Fibroblast of lung (primary cell): Measurements from ENCODE around the gene XYLT1. TPM values are rescaled to one million over a fixed set of nuclear protein-coding genes. Genes with fewer than 3 reads are reported as not detected.

Experiments used
- DNase-seq, 2 donors: peaks; one replicate each; pipeline versions ENCODE4 v3.0.0 to v3.0.0-alpha.2; 2010; ENCODE audit warnings: low read depth in 2 of 2
- H2AFZ ChIP-seq: 2 replicates; pipeline ENCODE4 v1.5.1; 2012; ENCODE audit warnings: low read length, control low read depth, inconsistent platforms
- H3K27ac ChIP-seq: 2 replicates; pipeline ENCODE4 v1.5.1; 2011; ENCODE audit warnings: low read length, control low read depth; ENCODE audit not compliant: insufficient read depth
- H3K27me3 ChIP-seq: 2 replicates; pipeline ENCODE4 v1.5.1; 2011; ENCODE audit warnings: mild to moderate bottlenecking, low read length; ENCODE audit not compliant: control insufficient read depth, insufficient read depth
- H3K36me3 ChIP-seq: 2 replicates; pipeline ENCODE4 v1.5.1; 2011; ENCODE audit warnings: low read length; ENCODE audit not compliant: control insufficient read depth, insufficient read depth
- H3K4me1 ChIP-seq: 2 replicates; pipeline ENCODE4 v1.5.1; 2011; ENCODE audit warnings: low read length; ENCODE audit not compliant: control insufficient read depth, insufficient read depth; ENCODE audit errors: extremely low read depth
- H3K4me2 ChIP-seq: 2 replicates; pipeline ENCODE4 v1.5.1; 2011; ENCODE audit warnings: low read length, control low read depth; ENCODE audit not compliant: insufficient read depth; ENCODE audit errors: extremely low read depth
- H3K4me3 ChIP-seq, 4 experiments: fragments of 200-600 bp in 1 of 4; sonication (generic) in 1 of 4; replicated peaks in 1 of 4; 2 replicates each; pipeline ENCODE4 v1.5.1; 2011 to 2016; ENCODE audit warnings: low read length in 4 of 4, low read depth in 3 of 4, mild to moderate bottlenecking in 3 of 4, control low read depth in 2 of 4, inconsistent platforms in 1 of 4, mixed read lengths in 1 of 4; ENCODE audit not compliant: insufficient read depth in 1 of 4; ENCODE audit errors: control extremely low read depth in 1 of 4
- H3K79me2 ChIP-seq: 2 replicates; pipeline ENCODE4 v1.5.1; 2012; ENCODE audit warnings: mild to moderate bottlenecking, low read length, inconsistent platforms; ENCODE audit not compliant: control insufficient read depth, insufficient read depth
- H3K9ac ChIP-seq: 2 replicates; pipeline ENCODE4 v1.5.1; 2011; ENCODE audit warnings: mild to moderate bottlenecking, low read length, control low read depth; ENCODE audit not compliant: insufficient read depth
- H3K9me3 ChIP-seq: 2 replicates; pipeline ENCODE4 v1.5.1; 2012; ENCODE audit warnings: low read depth, low read length; ENCODE audit not compliant: control insufficient read depth, insufficient read depth
- H4K20me1 ChIP-seq: 2 replicates; pipeline ENCODE4 v1.5.1; 2011; ENCODE audit warnings: low read length; ENCODE audit not compliant: control insufficient read depth, insufficient read depth; ENCODE audit errors: extremely low read depth
- EZH2 ChIP-seq: IDR thresholded peaks from 2 replicates; pipeline ENCODE4 v1.5.1; 2012; ENCODE audit warnings: low read length, control low read depth, mild to moderate bottlenecking; ENCODE audit errors: missing control alignments
- polyA plus RNA-seq, 2 donors: library from polyadenylated mRNA; depleted of rRNA in 1 of 2; stranded (reverse) in 1 of 2; unstranded in 1 of 2; fragments of >200 nt; gene quantifications; 2 replicates each; pipeline ENCODE4 v1.2.1, GENCODE V29; 2011 to 2012; ENCODE audit warnings: missing spikeins in 1 of 2
- total RNA-seq: library from RNA; depleted of rRNA; stranded (reverse); fragments of >200 nt; gene quantifications from 2 replicates; pipeline ENCODE4 v1.2.1, GENCODE V29; 2014
- TF ChIP-seq, protein P1 (sequence below), 2 donors: IDR thresholded peaks in 1 of 2; conservative IDR thresholded peaks in 1 of 2; 1 replicate in 1 of 2; 2 replicates in 1 of 2; pipeline ENCODE4 v1.5.1; 2011 to 2012; ENCODE audit warnings: low read length in 2 of 2, control low read depth in 1 of 2, inconsistent platforms in 1 of 2, low read depth in 1 of 2, mild to moderate bottlenecking in 1 of 2

Gene XYLT1
- total and polyA plus RNA-seq, 2 donors (not counting 1 experiment from before 2014, with no cell fraction given) = 9.3 to 21.8 TPM

DNA sequence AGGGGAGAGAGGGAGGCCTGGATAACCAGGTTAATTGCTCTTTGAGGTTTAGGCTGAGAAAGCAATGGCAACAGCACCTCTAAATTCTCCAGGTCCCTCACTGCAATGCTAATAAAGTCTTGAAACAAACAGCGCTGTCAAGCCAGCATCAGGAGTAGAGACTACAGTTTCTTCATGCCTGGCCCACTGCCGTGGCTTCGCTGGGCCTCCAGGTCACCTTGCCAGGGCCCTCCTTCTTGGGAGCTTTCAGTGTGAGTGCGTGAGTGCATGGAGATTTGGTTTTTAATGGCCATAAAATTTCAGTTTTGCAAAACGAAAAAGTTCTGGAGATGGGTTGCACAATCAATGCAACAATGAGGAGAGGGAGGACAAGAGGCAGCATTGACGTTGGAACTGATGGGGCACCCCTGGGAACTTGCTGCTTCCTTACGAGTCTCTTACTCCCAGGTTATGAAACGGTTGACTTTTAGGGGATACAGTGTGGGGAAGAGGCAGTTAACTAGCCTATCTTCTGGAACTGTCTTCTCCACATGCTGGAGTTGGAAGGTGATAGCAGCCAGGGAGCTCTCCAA is 229.4 kb downstream of the XYLT1 start:
- no peaks in the 10 kb centered on the region for H3K79me2 ChIP-seq
- H4K20me1 ChIP-seq = no peaks in the 10 kb centered on the region

DNA sequence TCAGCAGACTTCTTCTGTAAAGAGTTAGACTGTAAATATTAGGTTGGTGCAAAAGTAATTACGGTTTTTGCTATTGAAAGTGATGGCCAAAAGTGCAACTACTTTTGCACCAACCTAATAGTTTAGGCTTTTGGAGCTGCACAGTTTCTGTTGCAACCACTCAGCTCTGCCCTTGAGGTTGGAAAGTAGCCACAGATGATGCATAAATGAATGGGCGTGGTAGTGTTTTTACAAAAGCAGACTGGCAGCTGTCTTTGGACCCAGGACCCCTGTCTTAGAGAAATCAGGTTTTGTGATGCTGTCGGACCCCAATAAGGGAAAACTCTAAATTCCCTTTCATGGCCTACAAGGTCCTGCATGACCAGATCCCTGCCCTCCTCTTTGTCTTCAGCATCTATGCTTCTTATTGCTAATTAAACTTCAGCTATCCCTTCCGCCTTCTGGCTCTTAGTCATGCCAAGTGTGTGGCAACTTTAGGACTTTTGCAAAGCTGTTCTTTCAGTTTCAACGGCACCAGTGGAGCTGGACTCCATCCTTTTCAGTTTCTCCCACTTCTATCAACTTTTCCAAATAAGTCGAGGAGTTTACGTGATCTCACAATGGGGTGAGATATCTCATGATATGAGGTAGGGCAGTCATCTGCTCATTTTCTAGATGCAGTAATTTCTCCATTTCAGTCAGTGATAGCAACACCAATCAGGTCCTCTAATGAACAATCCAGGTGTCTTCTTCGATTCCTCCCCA is 232.3 kb downstream of the XYLT1 start:
- Histone ChIP-seq H3K4me3 (no peak overlapping the region), H3K9ac (no peak overlapping the region), H3K27ac (no peak overlapping the region), H2AFZ (no peak overlapping the region), H3K4me2 (no peak overlapping the region), H3K9me3 (no peaks in the 10 kb centered on the region), H3K27me3 (no peaks in the 10 kb centered on the region), H3K4me1 (no peaks in the 10 kb centered on the region), H3K79me2 (no peaks in the 10 kb centered on the region), H4K20me1 (no peaks in the 10 kb centered on the region), H3K36me3 (no peaks in the 10 kb centered on the region)
- TF ChIP-seq EZH2 = no peak
- TF ChIP-seq, protein P1, sequence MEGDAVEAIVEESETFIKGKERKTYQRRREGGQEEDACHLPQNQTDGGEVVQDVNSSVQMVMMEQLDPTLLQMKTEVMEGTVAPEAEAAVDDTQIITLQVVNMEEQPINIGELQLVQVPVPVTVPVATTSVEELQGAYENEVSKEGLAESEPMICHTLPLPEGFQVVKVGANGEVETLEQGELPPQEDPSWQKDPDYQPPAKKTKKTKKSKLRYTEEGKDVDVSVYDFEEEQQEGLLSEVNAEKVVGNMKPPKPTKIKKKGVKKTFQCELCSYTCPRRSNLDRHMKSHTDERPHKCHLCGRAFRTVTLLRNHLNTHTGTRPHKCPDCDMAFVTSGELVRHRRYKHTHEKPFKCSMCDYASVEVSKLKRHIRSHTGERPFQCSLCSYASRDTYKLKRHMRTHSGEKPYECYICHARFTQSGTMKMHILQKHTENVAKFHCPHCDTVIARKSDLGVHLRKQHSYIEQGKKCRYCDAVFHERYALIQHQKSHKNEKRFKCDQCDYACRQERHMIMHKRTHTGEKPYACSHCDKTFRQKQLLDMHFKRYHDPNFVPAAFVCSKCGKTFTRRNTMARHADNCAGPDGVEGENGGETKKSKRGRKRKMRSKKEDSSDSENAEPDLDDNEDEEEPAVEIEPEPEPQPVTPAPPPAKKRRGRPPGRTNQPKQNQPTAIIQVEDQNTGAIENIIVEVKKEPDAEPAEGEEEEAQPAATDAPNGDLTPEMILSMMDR (conservative IDR thresholded peaks at IDR 0.05 in 1 of 2, IDR thresholded peaks at IDR 0.05 in 1 of 2; ENCODE audit: low read depth in 1 of 2, low read length in 2 of 2) = no peak
- peak in 1 of 2 donors; percentile 24 for DNase-seq

More for the DNA sequence above, 229.4 kb downstream of the XYLT1 start:
- no peak for DNase-seq
- H3K27me3 ChIP-seq = no peaks in the 10 kb centered on the region
- no peak overlapping the region for H2AFZ ChIP-seq
- TF ChIP-seq, protein P1 (conservative IDR thresholded peaks at IDR 0.05 in 1 of 2, IDR thresholded peaks at IDR 0.05 in 1 of 2; ENCODE audit: low read depth in 1 of 2, low read length in 2 of 2) = no peak
- no peak for TF ChIP-seq EZH2
- no peak overlapping the region for H3K4me2 ChIP-seq
- no peak overlapping the region for H3K9ac ChIP-seq
- H3K4me3 ChIP-seq = no peak overlapping the region
- no peaks in the 10 kb centered on the region for H3K9me3 ChIP-seq
- no peaks in the 10 kb centered on the region for H3K4me1 ChIP-seq
- H3K27ac ChIP-seq = no peak overlapping the region
- no peaks in the 10 kb centered on the region for H3K36me3 ChIP-seq

DNA sequence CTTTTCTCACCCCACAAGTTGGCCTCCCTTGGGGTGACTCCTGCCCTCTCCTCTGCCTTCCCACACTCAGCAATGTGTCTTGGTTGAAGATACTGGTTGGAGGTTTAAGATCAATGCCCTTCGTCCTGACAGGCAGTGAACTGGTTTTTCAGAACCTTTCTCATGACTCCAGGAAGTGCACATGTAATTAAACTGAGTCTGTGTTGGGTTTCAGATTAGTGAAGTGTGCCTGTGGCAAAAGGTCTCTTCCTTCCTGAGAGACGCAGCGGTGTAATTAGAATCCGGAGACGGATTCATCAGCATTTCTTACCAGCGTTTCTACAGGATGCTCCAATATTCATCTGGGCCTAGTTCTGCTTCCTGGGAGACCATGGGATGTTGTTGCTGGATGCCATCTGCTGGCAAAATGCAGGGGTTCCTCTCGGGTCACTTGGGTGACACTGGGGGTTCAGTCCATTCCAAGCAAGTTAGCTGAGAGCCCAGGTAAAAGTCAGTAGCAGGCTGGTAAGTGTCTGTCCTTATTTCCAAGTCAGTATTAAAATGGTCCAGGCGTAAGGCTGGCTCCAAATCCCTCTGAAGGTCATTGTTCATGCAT is 233.3 kb downstream of the XYLT1 start:
- no peaks in the 10 kb centered on the region for H4K20me1 ChIP-seq
- H3K4me3 ChIP-seq = no peak overlapping the region
- H2AFZ ChIP-seq = no peak overlapping the region
- no peaks in the 10 kb centered on the region for H3K4me1 ChIP-seq
- H3K4me2 ChIP-seq = no peak overlapping the region
- no peaks in the 10 kb centered on the region for H3K9me3 ChIP-seq
- no peaks in the 10 kb centered on the region for H3K27me3 ChIP-seq
- no peak overlapping the region for H3K9ac ChIP-seq
- no peaks in the 10 kb centered on the region for H3K79me2 ChIP-seq
- no peak overlapping the region for H3K27ac ChIP-seq
- no peak for DNase-seq
- no peak for TF ChIP-seq EZH2
- H3K36me3 ChIP-seq = no peaks in the 10 kb centered on the region
